ENCODE measurements around the gene B3GNT8.
A peak's percentile ranks its signal among the peaks of the same experiment; 100 is the strongest.
"Not testable (repeated sequence)": the region's sequence is repeated elsewhere in the genome, so short reads cannot be mapped to it uniquely, and the experiment has no call there.

The B3GNT8 gene

GRCh38 chr19:41426952-41427646, at the start of gene B3GNT8:
Gene B3GNT8, minus strand, starts transcription at chr19:41427374. Its CDS starts 596 bp downstream, at chr19:41426778.
- DNase-seq: peak; percentile 23 to 28

DNA sequence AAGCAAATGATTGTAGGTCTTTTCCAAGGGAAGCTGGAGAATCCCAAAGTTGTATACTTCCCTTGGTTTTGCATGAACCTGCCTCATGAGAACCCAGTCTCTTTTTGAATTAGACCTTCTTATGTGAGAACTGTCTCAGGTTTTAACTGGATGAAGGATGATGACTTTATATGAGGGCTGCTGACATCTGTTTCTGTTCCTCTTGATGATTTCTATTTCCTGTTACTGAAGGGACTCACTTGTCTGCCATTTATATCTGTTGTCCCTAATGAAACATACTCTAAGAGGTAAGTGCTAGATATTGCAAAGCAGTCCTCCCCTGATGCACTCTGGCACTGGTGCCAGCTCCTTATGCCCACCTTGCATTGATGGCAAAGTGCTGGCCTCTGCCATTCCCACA, 49.4 kb upstream of the B3GNT8 start:
- DNase-seq: no peak

- not testable (repeated sequence) for DNase-seq
Observed at GRCh38 chr19:41463257-41464256, 36.4 kb upstream of the B3GNT8 start.

GRCh38 chr19:41462497-41462896, 35.3 kb upstream of the B3GNT8 start:
- DNase-seq: no peak

GRCh38 chr19:41457241-41457640, 30.1 kb upstream of the B3GNT8 start:
- DNase-seq: no peak

GRCh38 chr19:41456342-41456918, 29.3 kb upstream of the B3GNT8 start:
- DNase-seq: no peak

- DNase-seq: no peak
Observed at GRCh38 chr19:41455936-41456335, 28.8 kb upstream of the B3GNT8 start.

DNA sequence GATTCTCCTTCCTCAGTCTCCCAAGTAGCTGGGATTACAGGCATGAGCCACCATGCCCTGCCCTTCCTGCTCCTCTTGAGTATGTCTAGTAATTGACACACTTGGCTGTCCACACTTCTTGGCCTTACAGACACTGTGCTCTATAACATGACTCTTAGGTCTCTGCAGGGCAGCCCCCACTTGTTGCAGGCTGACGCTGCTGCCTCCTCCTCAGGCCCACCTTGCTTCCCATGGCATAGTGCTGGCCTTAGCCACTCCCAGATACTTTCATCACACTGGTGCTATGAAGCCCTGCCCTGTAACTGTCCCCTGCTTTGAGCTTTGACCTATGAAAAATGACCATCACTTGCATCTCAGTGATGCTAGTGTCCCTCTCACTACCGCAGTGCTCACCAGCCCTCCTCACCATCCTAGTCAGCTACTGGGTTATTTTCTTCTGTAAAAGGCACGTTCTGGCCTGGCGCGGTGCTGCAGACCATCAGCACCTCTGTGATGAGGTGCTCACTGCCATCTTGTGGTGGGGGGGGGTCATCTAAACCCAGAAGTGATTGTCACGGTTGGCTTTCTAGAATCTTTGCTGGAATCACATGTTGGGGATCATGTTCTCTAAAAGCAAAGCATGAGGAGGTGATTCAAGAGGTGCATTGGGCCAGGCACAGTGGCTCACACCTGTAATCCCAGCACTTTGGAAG, 25.6 kb upstream of the B3GNT8 start:
- DNase-seq: no peak

DNA sequence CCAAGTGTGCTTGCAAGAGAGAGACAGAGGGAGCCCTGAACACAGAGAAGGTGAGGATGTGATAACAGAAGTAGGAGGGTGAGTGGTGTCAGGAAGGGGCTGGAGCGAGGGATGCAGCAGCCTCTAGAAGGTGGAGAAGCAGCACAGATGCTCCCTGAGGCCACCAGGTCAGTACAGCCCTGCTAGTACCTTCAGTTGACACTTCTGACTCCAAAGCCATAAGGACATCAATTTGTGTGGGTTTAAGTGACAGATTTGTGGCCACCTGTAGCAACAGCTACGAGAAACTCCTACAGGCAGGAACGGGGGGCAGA, 22.6 kb upstream of the B3GNT8 start:
- DNase-seq: no peak

GRCh38 chr19:41449079-41449864, 22.1 kb upstream of the B3GNT8 start:
- peak; percentile 60 to 62 for DNase-seq

DNA sequence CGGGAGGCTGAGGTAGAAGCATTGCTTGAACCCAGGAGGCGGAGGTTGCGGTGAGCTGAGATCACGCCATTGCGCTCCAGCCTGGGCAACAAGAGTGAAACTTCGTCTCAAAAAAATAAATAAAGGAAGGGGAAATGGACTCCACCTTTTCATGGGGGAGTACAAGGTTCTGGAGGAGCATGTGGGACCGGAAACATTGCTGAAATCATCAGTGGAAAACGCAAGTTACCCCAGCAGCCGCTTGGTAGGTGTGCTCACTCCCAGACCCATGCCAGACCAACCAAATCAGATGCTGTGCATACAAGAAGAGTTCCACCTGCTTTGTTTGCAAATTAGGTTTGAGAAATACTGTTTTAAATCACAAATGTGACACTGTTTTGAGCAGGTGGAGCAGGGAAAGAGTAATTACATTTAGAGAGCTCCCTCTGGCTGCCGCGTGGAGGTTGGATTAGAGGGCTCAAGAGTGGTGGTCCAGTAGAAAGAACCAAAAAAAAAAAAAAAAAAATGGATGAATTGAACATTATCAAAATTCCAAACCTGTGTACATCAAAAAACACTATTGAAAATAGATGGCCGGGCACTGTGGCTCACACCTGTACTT, 20.7 kb upstream of the B3GNT8 start:
- no peak for DNase-seq

DNA sequence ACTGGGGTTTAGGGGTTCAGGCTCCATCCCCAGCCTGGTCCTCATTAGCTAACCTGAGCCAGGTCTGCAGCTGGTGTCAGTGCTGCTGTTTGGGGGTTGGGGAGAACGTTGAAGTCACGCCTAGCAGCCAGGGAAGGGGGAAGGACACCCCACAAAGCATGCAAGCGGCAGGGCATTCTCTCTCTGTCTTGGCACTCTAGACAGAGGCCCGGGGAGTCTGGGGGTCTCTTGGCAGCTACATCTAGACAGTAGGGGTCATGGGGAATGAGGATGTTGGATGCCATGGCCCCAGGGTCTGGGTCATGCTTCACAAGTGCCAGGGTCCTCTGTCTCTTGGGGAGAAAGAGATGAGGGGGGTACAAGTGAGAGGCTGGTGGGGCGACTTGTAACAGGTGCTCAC, 18.4 kb upstream of the B3GNT8 start:
- no peak for DNase-seq

- no peak for DNase-seq
Observed at GRCh38 chr19:41443813-41444455, 16.8 kb upstream of the B3GNT8 start.

GRCh38 chr19:41442473-41443355, 15.5 kb upstream of the B3GNT8 start, which contains the start of gene ERICH4:
Gene ERICH4, plus strand, starts transcription at chr19:41443156. Its CDS starts 14 bp downstream, at chr19:41443170.
- no peak for DNase-seq

DNA sequence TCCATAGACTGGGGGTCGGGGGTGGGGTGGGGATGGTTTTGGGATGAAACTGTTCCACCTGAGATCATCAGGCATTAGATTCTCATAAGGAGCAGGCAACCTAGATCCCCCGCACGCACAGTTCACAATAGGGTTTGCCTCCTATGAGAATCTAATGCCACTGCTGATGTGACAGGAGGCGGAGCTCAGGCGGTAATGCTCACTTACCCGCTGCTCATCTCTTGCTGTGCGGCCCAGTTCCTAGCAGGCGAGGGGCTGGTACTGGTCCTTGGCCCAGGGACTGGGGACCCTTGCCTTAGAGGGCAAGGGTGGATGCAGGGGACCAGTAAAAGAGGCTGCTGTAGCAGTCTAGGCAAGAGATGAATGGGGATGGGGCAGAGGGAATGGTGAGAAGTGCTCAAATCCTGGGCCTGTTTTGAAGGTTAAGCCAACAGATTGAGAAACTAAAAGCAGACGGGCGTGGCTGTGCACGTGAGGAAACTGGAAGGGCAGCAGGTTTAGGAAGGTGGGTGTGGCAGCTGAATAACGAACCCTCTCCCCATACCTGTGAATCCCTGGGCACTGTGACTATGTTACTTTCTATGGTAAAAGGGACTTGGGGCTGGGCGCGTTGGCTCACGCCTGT, 14.3 kb upstream of the B3GNT8 start:
- DNase-seq: no peak

- peak; percentile 95 to 96 for DNase-seq
Observed at GRCh38 chr19:41439441-41440222, 12.5 kb upstream of the B3GNT8 start, which contains the start of gene DMAC2. Gene DMAC2, minus strand, starts transcription at chr19:41439912. Its CDS starts 13 bp downstream, at chr19:41439899.

GRCh38 chr19:41437944-41438574, 10.9 kb upstream of the B3GNT8 start:
- no peak for DNase-seq

DNA sequence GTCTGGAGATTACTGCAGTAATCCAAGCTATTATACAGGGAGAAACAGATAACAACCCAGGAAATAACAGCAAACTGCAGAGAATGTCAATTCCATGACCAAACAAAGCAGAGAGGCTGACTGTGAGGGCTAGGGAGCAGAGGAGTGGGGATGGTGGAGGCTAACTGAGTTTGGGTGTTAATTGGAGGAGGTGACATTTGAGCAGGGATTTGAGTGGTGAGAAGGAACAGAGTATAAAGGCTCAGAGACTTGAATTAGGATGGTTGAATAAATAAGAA, 9.4 kb upstream of the B3GNT8 start:
- DNase-seq: no peak

All from activated CD4-positive, alpha-beta T cell treated with anti-CD3 and anti-CD28 coated beads, Interleukin-2, amount 50 U/mL, for 4 hours (primary cell).